Aorta (tissue), 5 donors: ENCODE results near the gene B9D1. TPM values are rescaled to one million over a fixed set of nuclear protein-coding genes. Genes with fewer than 3 reads are reported as not detected.
A peak's percentile ranks its signal among the peaks of the same experiment; 100 is the strongest.

Source experiments
- ATAC-seq: fragments of 200-7000 bp; cut with Tn5 transposase; one replicate; pipeline ENCODE4 v1.9.1; 2022; ENCODE audit warnings: moderate library complexity; ENCODE audit not compliant: low FRiP score
- DNase-seq, 2 donors: peaks; one replicate each; pipeline ENCODE4 v3.0.0-alpha.2; 2020
- H3K27ac ChIP-seq, 2 donors: one replicate each; pipeline ENCODE4 v1.5.1; 2013; ENCODE audit warnings: low read length in 2 of 2, mild to moderate bottlenecking in 2 of 2, moderate library complexity in 2 of 2, control low read depth in 1 of 2, inconsistent platforms in 1 of 2, low read depth in 1 of 2
- H3K27me3 ChIP-seq, 2 donors: one replicate each; pipeline ENCODE4 v1.6.1; 2013; ENCODE audit warnings: control low read depth in 1 of 2, low read length in 1 of 2, mild to moderate bottlenecking in 1 of 2, moderate library complexity in 1 of 2; ENCODE audit not compliant: insufficient read depth in 2 of 2, control insufficient read depth in 1 of 2
- H3K36me3 ChIP-seq, 2 donors: one replicate each; pipeline ENCODE4 v1.6.1; 2013; ENCODE audit warnings: control low read depth in 1 of 2, low read length in 1 of 2, mild to moderate bottlenecking in 1 of 2; ENCODE audit not compliant: insufficient read depth in 2 of 2, control insufficient read depth in 1 of 2
- H3K4me1 ChIP-seq, 2 donors: one replicate each; pipeline ENCODE4 v1.6.1; 2013; ENCODE audit warnings: low read length in 2 of 2, control low read depth in 1 of 2, mild to moderate bottlenecking in 1 of 2, moderate library complexity in 1 of 2; ENCODE audit not compliant: insufficient read depth in 2 of 2, control insufficient read depth in 1 of 2
- H3K4me3 ChIP-seq, 2 donors: one replicate each; pipeline ENCODE4 v1.5.1; 2013; ENCODE audit warnings: low read length in 2 of 2, control low read depth in 1 of 2, mild to moderate bottlenecking in 1 of 2
- H3K9me3 ChIP-seq: one replicate; pipeline ENCODE4 v1.6.1; 2013; ENCODE audit warnings: mild to moderate bottlenecking, low read length; ENCODE audit not compliant: control insufficient read depth
- WGBS, 2 donors: extraction: QIAGEN DNeasy Blood & Tissue Kit; methylation state at CpG; one replicate each; pipeline ENCODE4 v1.1.7; 2013; 5-methylcytosine and 5-hydroxymethylcytosine counted together
- intact Hi-C, 2 donors: fragments of 100-400 bp; cut with DNase I; formaldehyde crosslinking; loops; one replicate each; pipeline versions ENCODE4 v1.14.2 to v1.15.0; 2022
- polyA plus RNA-seq, 2 donors: library from polyadenylated mRNA; stranded (reverse); fragments of 200-250 nt; gene quantifications; one replicate each; pipeline ENCODE4 v1.2.3, GENCODE V29; 2013
- total RNA-seq, 2 donors: library from RNA; stranded (reverse); fragmentation: NEBNext Ultra II Directional; extraction: Animal tissue kit (Norgen Biotek cat#: 25700); gene quantifications; one replicate each; pipeline ENCODE4 v1.2.1, GENCODE V29; 2021
- donor health status: healthy with polysubstance abuse.
- donor health status: Bipolar disorder and iron deficiency.
- donor health status: DM: no; HTN: no; CAD: no.
- donor health status: DM: no; HTN: no; CAD: no.
- donor health status: DM: yes; HTN: yes; CAD: no.

The B9D1 gene
- total and polyA plus RNA-seq, 4 donors, result 7.3 to 16.5 (median 9.2) TPM

DNA sequence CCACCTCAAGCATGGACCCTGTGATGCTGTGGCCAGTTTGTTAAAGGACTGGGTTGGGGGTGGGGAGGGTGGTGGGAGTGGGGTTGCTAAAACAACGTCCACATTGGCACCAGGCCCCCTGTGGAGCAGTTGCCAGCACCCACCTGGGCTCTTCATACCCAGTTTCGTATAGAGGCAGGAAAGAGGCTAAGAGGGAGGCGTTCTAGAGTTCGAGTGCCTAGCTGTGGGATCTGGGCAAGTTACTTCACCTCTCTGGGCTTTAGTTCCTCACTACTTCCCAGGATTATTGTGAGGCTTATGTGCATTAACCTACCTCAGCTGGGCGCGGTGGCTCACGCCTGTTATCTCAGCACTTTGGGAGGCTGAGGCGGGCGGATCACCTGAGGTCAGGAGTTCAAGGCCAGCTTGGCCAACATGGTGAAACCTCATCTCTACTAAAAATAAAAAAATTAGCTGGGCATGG lies 23.0 kb upstream of the B9D1 start:
- DNase-seq (peak; percentile 39 to 66), ATAC-seq (no peak)
- Histone ChIP-seq H3K9me3 (no peaks in the 10 kb centered on the region), H3K27ac (peak overlapping the region; percentile 68 to 79), H3K36me3 (peaks cover 0 to 5% of the 10 kb centered on the region in 2 donors), H3K4me1 (peaks cover 0 to 13% of the 10 kb centered on the region in 2 donors), H3K4me3 (no peak overlapping the region), H3K27me3 (no peaks in the 10 kb centered on the region)
- intact Hi-C loops, result no loop called here
- WGBS, 2 donors, result 29 to 41% methylated on average over 9 of the region's 9 CpGs

- 2 to 5% methylated on average over 16 of the region's 16 CpGs for WGBS, 2 donors
- Histone ChIP-seq H3K27me3 (no peaks in the 10 kb centered on the region), H3K27ac (peak overlapping the region; percentile 68 to 79), H3K9me3 (no peaks in the 10 kb centered on the region), H3K4me3 (no peak overlapping the region), H3K4me1 (peaks cover 0 to 13% of the 10 kb centered on the region in 2 donors), H3K36me3 (peaks cover 0 to 5% of the 10 kb centered on the region in 2 donors)
- intact Hi-C loops, result no loop called here
- peak; percentile 76 for ATAC-seq
- DNase-seq, result peak; percentile 91
Measured at GRCh38 chr17:19384723-19385391, 22.3 kb upstream of the B9D1 start.

DNA sequence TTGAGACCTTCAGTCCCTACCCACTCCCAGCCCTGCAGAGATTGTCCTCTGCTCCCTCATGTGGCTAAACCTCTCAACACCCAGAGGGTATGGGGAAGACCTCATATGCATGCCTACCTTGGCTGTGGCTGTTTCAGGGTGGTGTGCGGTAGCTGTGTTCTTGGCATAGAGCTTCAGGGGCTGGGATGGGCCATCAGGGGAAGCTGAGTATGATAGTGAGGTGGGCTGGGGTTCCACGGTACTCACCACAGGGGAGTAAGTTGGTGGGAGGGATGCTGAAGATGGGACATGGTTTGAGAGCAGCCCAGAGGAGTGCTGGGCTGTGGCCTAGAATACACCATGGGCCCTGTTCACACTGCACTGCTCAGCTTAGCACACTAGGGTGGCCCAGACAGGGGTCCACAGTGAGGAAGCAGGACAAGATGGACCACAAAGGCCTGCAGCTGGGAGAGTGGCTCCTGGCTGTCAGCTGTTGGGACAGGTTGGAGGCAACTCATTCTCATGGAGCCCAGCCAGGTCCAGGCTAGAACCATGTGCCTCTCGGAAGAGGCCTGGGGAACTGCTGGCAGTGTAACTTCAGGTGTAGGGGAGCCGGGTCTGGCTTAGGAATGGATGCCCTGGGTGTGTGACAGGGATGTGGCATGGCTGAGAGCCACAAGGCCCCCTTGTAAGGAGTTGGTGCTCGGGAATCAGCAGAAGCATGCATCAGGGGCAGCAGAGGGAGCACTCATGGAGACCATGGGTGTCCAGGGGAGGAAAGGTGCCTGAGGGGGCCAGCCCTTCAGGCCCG lies 21.4 kb upstream of the B9D1 start:
- no peak for ATAC-seq
- H3K27me3 ChIP-seq, result no peaks in the 10 kb centered on the region
- peak overlapping the region in 1 of 2 donors; percentile 68 for H3K27ac ChIP-seq
- WGBS, 2 donors, result 18 to 27% methylated on average over 6 of the region's 6 CpGs
- H3K4me3 ChIP-seq, result no peak overlapping the region
- H3K9me3 ChIP-seq, result no peaks in the 10 kb centered on the region
- H3K4me1 ChIP-seq, result peaks cover 0 to 13% of the 10 kb centered on the region in 2 donors
- H3K36me3 ChIP-seq, result peaks cover 0 to 5% of the 10 kb centered on the region in 2 donors
- intact Hi-C loops, result no loop called here
- peak in 1 of 2 donors; percentile 72 for DNase-seq

DNA sequence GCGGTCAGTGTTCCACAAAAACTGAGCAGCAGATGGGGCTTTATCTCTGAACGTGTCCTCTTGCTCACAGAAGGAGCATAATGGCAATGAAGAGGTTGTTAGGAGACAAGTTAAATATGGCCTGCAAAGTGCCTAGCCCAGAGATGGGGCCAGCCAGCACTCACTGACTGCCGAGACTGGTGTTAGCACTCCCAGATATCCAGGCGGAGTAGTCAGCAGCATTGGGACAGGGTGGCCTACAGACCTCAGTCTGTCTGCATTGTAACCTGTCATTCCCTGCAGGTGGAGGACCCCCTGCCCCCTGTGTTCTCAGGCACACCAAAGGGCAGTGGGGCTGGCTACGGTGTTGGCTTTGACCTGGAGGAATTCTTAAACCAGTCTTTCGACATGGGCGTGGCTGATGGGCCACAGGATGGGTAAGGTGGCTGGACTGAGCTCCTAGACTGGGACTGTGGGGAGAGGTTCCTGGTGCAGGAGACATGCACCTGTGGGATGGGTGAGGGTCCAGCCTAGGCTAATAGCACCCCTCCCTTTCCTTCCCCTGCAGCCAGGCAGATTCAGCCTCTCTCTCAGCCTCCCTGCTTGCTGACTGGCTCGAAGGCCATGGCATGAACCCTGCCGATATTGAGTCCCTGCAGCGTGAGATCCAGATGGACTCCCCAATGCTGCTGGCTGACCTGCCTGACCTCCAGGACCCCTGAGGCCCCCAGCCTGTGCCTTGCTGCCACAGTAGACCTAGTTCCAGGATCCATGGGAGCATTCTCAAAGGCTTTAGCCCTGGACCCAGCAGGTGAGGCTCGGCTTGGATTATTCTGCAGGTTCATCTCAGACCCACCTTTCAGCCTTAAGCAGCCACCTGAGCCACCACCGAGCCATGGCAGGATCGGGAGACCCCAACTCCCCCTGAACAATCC lies 20.3 kb upstream of the B9D1 start:
- peak in 1 of 2 donors; percentile 67 for DNase-seq
- WGBS, 2 donors, result 58 to 60% methylated on average over 13 of the region's 13 CpGs
- peaks cover 0 to 5% of the 10 kb centered on the region in 2 donors for H3K36me3 ChIP-seq

GRCh38 chr17:19381741-19382444 lies 19.4 kb upstream of the B9D1 start:
- Histone ChIP-seq H3K9me3 (no peaks in the 10 kb centered on the region), H3K27me3 (no peaks in the 10 kb centered on the region), H3K4me1 (peaks cover 0 to 8% of the 10 kb centered on the region in 2 donors), H3K27ac (no peak overlapping the region), H3K4me3 (no peak overlapping the region), H3K36me3 (peaks cover 0 to 5% of the 10 kb centered on the region in 2 donors)
- intact Hi-C loops, result no loop called here
- DNase-seq, result peak in 1 of 2 donors; percentile 68
- WGBS, 2 donors, result 85 to 86% methylated on average over 31 of the region's 31 CpGs
- no peak for ATAC-seq

More for the DNA sequence above, 20.3 kb upstream of the B9D1 start:
- intact Hi-C loops, result no loop called here
- peaks cover 0 to 8% of the 10 kb centered on the region in 2 donors for H3K4me1 ChIP-seq
- H3K27me3 ChIP-seq, result no peaks in the 10 kb centered on the region
- H3K4me3 ChIP-seq, result no peak overlapping the region
- no peak overlapping the region for H3K27ac ChIP-seq
- no peaks in the 10 kb centered on the region for H3K9me3 ChIP-seq
- ATAC-seq, result no peak

GRCh38 chr17:19381361-19381740 lies 18.8 kb upstream of the B9D1 start:
- H3K9me3 ChIP-seq, result no peaks in the 10 kb centered on the region
- peaks cover 0 to 5% of the 10 kb centered on the region in 2 donors for H3K36me3 ChIP-seq
- DNase-seq, result peak in 1 of 2 donors; percentile 43
- H3K4me1 ChIP-seq, result peaks cover 0 to 8% of the 10 kb centered on the region in 2 donors
- intact Hi-C loops, result no loop called here
- H3K27ac ChIP-seq, result no peak overlapping the region
- WGBS, 2 donors, result 87 to 91% methylated on average over 7 of the region's 7 CpGs
- no peaks in the 10 kb centered on the region for H3K27me3 ChIP-seq
- no peak overlapping the region for H3K4me3 ChIP-seq
- ATAC-seq, result no peak

DNA sequence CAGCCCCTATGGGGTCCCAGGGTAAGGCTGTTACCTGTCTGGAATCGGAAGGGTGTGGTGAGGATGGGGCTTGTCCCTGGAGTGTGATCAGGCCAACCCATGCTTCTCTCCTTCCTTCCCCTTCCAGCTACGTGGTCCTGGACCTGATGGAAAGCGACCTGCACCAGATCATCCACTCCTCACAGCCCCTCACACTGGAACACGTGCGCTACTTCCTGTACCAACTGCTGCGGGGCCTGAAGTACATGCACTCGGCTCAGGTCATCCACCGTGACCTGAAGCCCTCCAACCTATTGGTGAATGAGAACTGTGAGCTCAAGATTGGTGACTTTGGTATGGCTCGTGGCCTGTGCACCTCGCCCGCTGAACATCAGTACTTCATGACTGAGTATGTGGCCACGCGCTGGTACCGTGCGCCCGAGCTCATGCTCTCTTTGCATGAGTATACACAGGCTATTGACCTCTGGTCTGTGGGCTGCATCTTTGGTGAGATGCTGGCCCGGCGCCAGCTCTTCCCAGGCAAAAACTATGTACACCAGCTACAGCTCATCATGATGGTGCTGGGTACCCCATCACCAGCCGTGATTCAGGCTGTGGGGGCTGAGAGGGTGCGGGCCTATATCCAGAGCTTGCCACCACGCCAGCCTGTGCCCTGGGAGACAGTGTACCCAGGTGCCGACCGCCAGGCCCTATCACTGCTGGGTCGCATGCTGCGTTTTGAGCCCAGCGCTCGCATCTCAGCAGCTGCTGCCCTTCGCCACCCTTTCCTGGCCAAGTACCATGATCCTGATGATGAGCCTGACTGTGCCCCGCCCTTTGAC lies 18.2 kb upstream of the B9D1 start:
- Histone ChIP-seq H3K4me3 (no peak overlapping the region), H3K4me1 (peaks cover 0 to 8% of the 10 kb centered on the region in 2 donors), H3K36me3 (peaks cover 0 to 5% of the 10 kb centered on the region in 2 donors), H3K27ac (no peak overlapping the region), H3K9me3 (no peaks in the 10 kb centered on the region), H3K27me3 (no peaks in the 10 kb centered on the region)
- intact Hi-C loops, result no loop called here
- WGBS, 2 donors, result 85% methylated on average over 29 of the region's 29 CpGs
- DNase-seq, result peak in 1 of 2 donors; percentile 59
- ATAC-seq, result no peak
